K562 (cell line): ENCODE results near the gene TUBB4B. TPM values are rescaled to one million over a fixed set of nuclear protein-coding genes. Genes with fewer than 3 reads are reported as not detected.

Source experiments
- ATAC-seq: fragments of 200-7000 bp; cut with Tn5 transposase; 3 replicates; pipeline ENCODE4 v1.9.1; 2020; ENCODE audit warnings: moderate library complexity
- BruUV-seq: library from RNA; stranded (reverse); fragments of 400-500 nt; replicated peaks from 2 replicates; lab custom pipeline; 2021; lab: Mats Ljungman, UMichigan
- CTCF ChIA-PET: fragments of 300-600 bp; formaldehyde crosslinking; extraction: SDS; loops from one replicate; lab custom pipeline; 2021; ENCODE audit warnings: low intra/inter-chr PET ratio; lab: Yijun Ruan, JAX
- POLR2A ChIA-PET: fragments of 300-600, 350-650 bp; sonication (Branson Sonifier 250); formaldehyde crosslinking; extraction: SDS; loops from one replicate; lab custom pipeline; 2021; ENCODE audit warnings: antibody characterized with exemption, inconsistent platforms; lab: Yijun Ruan, JAX
- DNase-seq, 4 experiments: peaks; one replicate each; pipeline versions ENCODE4 v3.0.0 to v3.0.0-alpha.2; 2011 to 2018; ENCODE audit warnings: low spot score in 3 of 4, mixed read lengths in 3 of 4; ENCODE audit errors: extremely low read depth in 1 of 4
- FAIRE-seq: peaks from 2 replicates; lab custom pipeline; 2011; peaks lifted over from hg19 to GRCh38; lab: Jason Lieb, UNC
- H2AFZ ChIP-seq: 2 replicates; pipeline ENCODE4 v1.6.0; 2011; ENCODE audit warnings: low read depth, low read length, control low read depth, inconsistent platforms
- H3K27ac ChIP-seq: fragments of 200-600 bp; 3 replicates; pipeline ENCODE4 v1.8.0; 2011; ENCODE audit warnings: low read depth, mild to moderate bottlenecking, control low read depth, inconsistent platforms, low read length, moderate library complexity, mixed read lengths; ENCODE audit errors: extremely low read depth
- H3K27me3 ChIP-seq, 2 experiments: fragments of 300-600 bp in 1 of 2; 2 replicates in 1 of 2; 3 replicates in 1 of 2; pipeline versions ENCODE4 v1.6.0 to v1.8.0; 2011; ENCODE audit warnings: inconsistent platforms in 2 of 2, low read length in 2 of 2, mild to moderate bottlenecking in 1 of 2, mixed read lengths in 1 of 2, moderate library complexity in 1 of 2; ENCODE audit not compliant: control insufficient read depth in 2 of 2, insufficient read depth in 2 of 2
- H3K36me3 ChIP-seq: fragments of 300-600 bp; 3 replicates; pipeline ENCODE4 v1.8.0; 2011; ENCODE audit warnings: mild to moderate bottlenecking, low read length, inconsistent platforms; ENCODE audit not compliant: control insufficient read depth, insufficient read depth
- H3K4me1 ChIP-seq, 2 experiments: fragments of 200-600 bp in 1 of 2; replicated peaks in 1 of 2; 2 replicates in 1 of 2; 3 replicates in 1 of 2; pipeline versions ENCODE4 v1.5.1 to v1.8.0; 2011; ENCODE audit warnings: inconsistent platforms in 2 of 2, low read length in 2 of 2, mild to moderate bottlenecking in 1 of 2, mixed read lengths in 1 of 2, moderate library complexity in 1 of 2; ENCODE audit not compliant: control insufficient read depth in 2 of 2, insufficient read depth in 2 of 2
- H3K4me2 ChIP-seq: 2 replicates; pipeline ENCODE4 v1.6.1; 2011; ENCODE audit warnings: low read length, control low read depth, inconsistent platforms, mixed read lengths; ENCODE audit not compliant: insufficient read depth
- H3K4me3 ChIP-seq: fragments of 200-600 bp; sonication (generic), shearing (Covaris generic); 2 replicates; pipeline ENCODE4 v1.5.1; 2016; ENCODE audit warnings: control low read depth, inconsistent platforms
- H3K79me2 ChIP-seq: fragments of 200-600 bp; 3 replicates; pipeline ENCODE4 v1.8.0; 2011; ENCODE audit warnings: low read length, inconsistent platforms; ENCODE audit not compliant: control insufficient read depth, insufficient read depth
- H3K9ac ChIP-seq, 2 experiments: 2 replicates each; pipeline versions ENCODE4 v1.6.0 to v1.6.1; 2011; ENCODE audit warnings: low read depth in 2 of 2, low read length in 2 of 2, control low read depth in 1 of 2, inconsistent platforms in 1 of 2, mild to moderate bottlenecking in 1 of 2, mixed read lengths in 1 of 2; ENCODE audit not compliant: insufficient read depth in 1 of 2
- H3K9me1 ChIP-seq: one replicate; pipeline ENCODE4 v1.6.0; 2011; ENCODE audit warnings: inconsistent platforms, mild to moderate bottlenecking, low read length, moderate library complexity; ENCODE audit not compliant: control insufficient read depth, insufficient read depth
- H3K9me3 ChIP-seq: replicated peaks from 2 replicates; pipeline ENCODE4 v1.5.1; 2011; ENCODE audit warnings: low read depth, low read length, inconsistent platforms; ENCODE audit not compliant: control insufficient read depth, insufficient read depth
- H4K20me1 ChIP-seq: replicated peaks from 2 replicates; pipeline ENCODE4 v1.6.1; 2011; ENCODE audit warnings: low read length, inconsistent platforms, mixed read lengths; ENCODE audit not compliant: control insufficient read depth, insufficient read depth
- NR2C1 ChIP-seq, 2 experiments: fragments of 450-650 bp; IDR thresholded peaks; 2 replicates each; pipeline ENCODE4 v1.6.1; 2017; ENCODE audit warnings: mild to moderate bottlenecking in 2 of 2, antibody characterized with exemption in 1 of 2, inconsistent platforms in 1 of 2, missing compliant biosample characterization in 1 of 2, missing genetic modification characterization in 1 of 2
- NR2C2 ChIP-seq, 2 experiments: fragments of 200-800 bp in 1 of 2; sonication (Bioruptor generic) in 1 of 2; sonication (generic) in 1 of 2; formaldehyde crosslinking in 1 of 2; IDR thresholded peaks; 2 replicates each; pipeline versions ENCODE4 v1.6.1 to v1.8.0; 2016 to 2022; ENCODE audit warnings: mild to moderate bottlenecking in 1 of 2, missing compliant biosample characterization in 1 of 2, missing genetic modification characterization in 1 of 2, missing genetic modification reagents in 1 of 2
- PHF21A ChIP-seq: fragments of 450-650 bp; IDR thresholded peaks from 2 replicates; pipeline ENCODE4 v1.6.1; 2017; ENCODE audit warnings: low read depth, borderline replicate concordance
- ZNF780A ChIP-seq: fragments of 250-450 bp; sonication (Bioruptor Pico); IDR thresholded peaks from 2 replicates; pipeline ENCODE4 v1.5.0; 2021; ENCODE audit warnings: mild to moderate bottlenecking
- WGBS: fragments of 100-300 bp; shearing (Covaris generic); methylation state at CpG from one replicate; pipeline ENCODE4 v1.1.6; 2016; ENCODE audit warnings: low coverage, mixed read lengths; ENCODE audit not compliant: insufficient coverage; ENCODE audit errors: missing lambda C conversion rate; 5-methylcytosine and 5-hydroxymethylcytosine counted together
- in situ Hi-C: fragments of 300-500 bp; cut with MboI; formaldehyde crosslinking; loops from 4 replicates; pipeline ENCODE4 v1.15.0; 2018; ENCODE audit warnings: inconsistent platforms, mixed read lengths
- intact Hi-C: fragments of 100-400 bp; cut with micrococcal nuclease; formaldehyde crosslinking; loops from 2 replicates; pipeline ENCODE4 v1.14.2; 2022
- polyA plus RNA-seq, 8 experiments: library from polyadenylated mRNA; depleted of rRNA in 4 of 8; stranded (reverse) in 5 of 8; unstranded in 3 of 8; fragments of >200 nt; fragmentation: Nextera tagmentation in 2 of 8; fragmentation: Illumina TruSeq in 1 of 8; extraction: Ambion mirVana in 2 of 8; extraction: Trizol in 1 of 8; gene quantifications; 2 replicates each; pipeline versions ENCODE4 v1.2.1 to v1.2.3, GENCODE V29; 2011 to 2014; ENCODE audit warnings: inconsistent platforms in 1 of 8, missing spikeins in 1 of 8
- total RNA-seq, 7 experiments: library from RNA; depleted of rRNA in 6 of 7; stranded (reverse); fragments of >200 nt in 6 of 7; fragmentation: Illumina TruSeq in 2 of 7; extraction: Trizol in 2 of 7; gene quantifications; 2 replicates each; pipeline versions ENCODE4 v1.2.1 to v1.2.3, GENCODE V29; 2011 to 2021; ENCODE audit warnings: low replicate concordance in 1 of 7

The TUBB4B gene
- total and polyA plus RNA-seq, 9 of the 15 experiments (the other 6 are each of a cell fraction or from before 2014, with no cell fraction given): 24.1 to 443 (median 268) TPM

- intact Hi-C loops: no loop called here
- in situ Hi-C loops: loop anchor here (25.0 kb wide), 1 partner anchor 444 kb away; the partner anchor contains the start of genes CCDC183 and TMEM141
- H3K9ac ChIP-seq: peak overlapping the region in 1 of 2 experiments; percentile 63; a peak in 1 of 4 replicates
- no peak for ATAC-seq
- 74% methylated on average over 17 of the region's 23 CpGs for WGBS
- ChIA-PET CTCF (no interaction called here), POLR2A (interaction anchor here (0.6 kb wide), 2 partner anchors 383 to 730 kb away, joined by 3 read pairs; no protein-coding TSS in a partner anchor)
- H3K79me2 ChIP-seq: no peaks in the 10 kb centered on the region
- FAIRE-seq: no peak
- H3K27me3 ChIP-seq: no peaks in the 10 kb centered on the region
- 0 out of 2 replicates have a peak, but pooled peaks have one; percentile 53 for TF ChIP-seq NR2C2 (CRISPR knock-in tag; IDR thresholded peaks at IDR 0.05)
- TF ChIP-seq NR2C2 (tag; IDR thresholded peaks at IDR 0.05): peak; percentile 51; the same call in 1 of the 2 replicates
- no peak for TF ChIP-seq ZNF780A (CRISPR knock-in tag)
- peak; percentile 68; the same call in 1 of the 2 replicates for TF ChIP-seq NR2C1 (IDR thresholded peaks at IDR 0.05)
- TF ChIP-seq NR2C1 (tag; IDR thresholded peaks at IDR 0.05): peak; percentile 71
- no peak for TF ChIP-seq PHF21A
- DNase-seq: no peak
- no peak overlapping the region for H3K4me3 ChIP-seq
- H3K36me3 ChIP-seq: no peaks in the 10 kb centered on the region
- no peak overlapping the region for H3K4me2 ChIP-seq
- H3K27ac ChIP-seq: no peak overlapping the region
- peaks cover 4% of the 10 kb centered on the region for H3K9me1 ChIP-seq
- no peak overlapping the region for H2AFZ ChIP-seq
- H3K4me1 ChIP-seq: peaks cover 18 to 100% of the 10 kb centered on the region in 2 experiments
- no TSS peak for BruUV-seq
- H3K9me3 ChIP-seq: no peaks in the 10 kb centered on the region
- no peaks in the 10 kb centered on the region for H4K20me1 ChIP-seq
These were observed 9.6 kb upstream of the TUBB4B start for GRCh38 chr9:137231372-137232039.
